T-helper 22 cell (primary cell): Measurements from ENCODE around the gene KMT5B.

Experiments used
- DNase-seq: peaks from one replicate; pipeline ENCODE4 v3.0.0-alpha.2; 2020; ENCODE audit warnings: low read depth

KMT5B gene

DNA sequence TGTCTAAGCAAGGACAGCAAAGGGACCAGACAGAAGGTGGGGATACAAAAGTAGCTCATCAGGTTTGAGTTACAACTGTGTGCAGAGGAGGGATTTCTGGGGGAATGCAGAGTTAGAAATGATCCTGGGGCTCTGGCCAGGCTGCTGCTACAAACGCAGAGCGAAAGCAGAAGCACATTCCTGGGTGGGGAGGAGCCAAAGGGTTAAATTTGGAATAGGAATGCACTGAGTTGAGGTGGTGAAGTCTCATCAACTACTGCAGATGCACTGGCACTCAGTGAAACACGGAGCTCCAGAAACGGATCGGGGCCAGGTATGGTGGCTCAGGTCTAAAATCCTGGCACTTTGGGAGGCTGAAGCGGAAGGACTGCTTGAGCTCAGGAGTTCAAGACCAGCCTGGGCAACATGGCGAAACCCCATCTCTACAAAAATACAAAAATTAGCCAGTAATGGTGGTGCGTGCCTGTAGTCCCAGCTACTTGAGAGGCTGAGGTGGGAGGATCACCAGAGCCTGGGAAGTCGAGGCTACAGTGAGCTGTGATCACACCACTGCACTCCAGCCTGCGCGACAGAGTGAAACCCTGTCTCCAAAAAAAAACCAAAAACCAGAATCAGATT is 95.1 kb downstream of the KMT5B start:
- DNase-seq: no peak

- DNase-seq: no peak
These were observed 96.1 kb downstream of the KMT5B start for GRCh38 chr11:68116974-68117373.

DNA sequence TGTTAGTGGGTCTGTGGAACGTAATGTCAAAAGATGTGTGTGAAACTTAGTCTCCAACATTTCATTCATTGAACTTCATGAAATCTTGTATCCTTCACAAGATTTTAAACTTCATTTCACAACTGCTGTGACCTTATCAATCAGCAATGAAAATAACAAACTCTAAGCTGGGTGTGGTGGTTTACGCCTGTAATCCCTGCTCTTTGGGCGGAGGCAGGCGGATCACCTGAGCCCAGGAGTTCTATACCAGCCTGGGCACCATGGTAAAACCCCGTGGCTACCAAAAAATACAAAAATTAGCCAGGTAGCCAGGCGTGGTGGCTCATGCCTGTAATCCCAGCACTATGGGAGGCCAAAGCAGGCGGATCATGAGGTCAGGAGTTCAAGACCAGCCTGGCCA is 97.0 kb downstream of the KMT5B start:
- DNase-seq: no peak

DNA sequence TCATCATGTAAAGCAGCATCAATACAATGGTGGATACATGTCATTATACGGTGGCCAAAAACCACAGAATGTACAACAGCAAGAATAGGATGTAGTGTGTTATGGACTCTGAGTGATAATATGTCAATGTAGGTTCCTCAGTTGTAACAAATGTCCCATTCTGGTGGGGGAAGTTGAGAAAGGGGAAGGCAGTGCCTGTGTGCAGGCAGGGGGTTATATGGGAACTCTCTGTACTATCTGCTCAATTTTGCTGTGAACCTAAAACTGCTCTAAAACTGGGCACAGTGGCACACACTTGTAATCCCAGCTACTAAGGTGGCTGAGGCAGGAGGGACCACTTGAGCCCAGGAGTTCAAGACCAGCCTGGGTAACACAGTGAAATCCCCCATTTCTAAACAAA is 97.8 kb downstream of the KMT5B start:
- DNase-seq: no peak

DNA sequence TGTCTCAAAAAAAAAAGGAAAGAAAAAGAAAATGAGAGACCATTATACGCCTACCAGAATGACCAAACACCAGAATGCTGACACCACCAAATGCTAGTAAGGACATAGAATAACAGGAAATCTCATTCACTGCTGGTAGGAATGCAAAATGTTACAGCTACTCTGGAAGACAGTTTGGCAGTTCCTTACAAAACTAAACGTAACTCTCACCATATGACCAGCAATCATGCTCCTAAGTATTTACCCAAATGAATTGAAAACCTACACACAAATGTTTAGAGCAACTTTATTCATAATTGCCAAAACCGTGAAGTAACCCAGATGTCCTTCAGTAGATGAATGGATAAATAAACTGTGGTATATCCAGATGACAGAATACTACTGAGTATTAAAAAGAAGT is 99.1 kb downstream of the KMT5B start:
- DNase-seq: no peak

- no peak for DNase-seq
These were observed 105.4 kb downstream of the KMT5B start for GRCh38 chr11:68107689-68108088.

- no peak for DNase-seq
These were observed 106.7 kb downstream of the KMT5B start for GRCh38 chr11:68106165-68106940.
